ENCODE data around the gene ANP32A.

Gene ANP32A

GRCh38 chr15:68815598-68815997 lies 5.1 kb downstream of the ANP32A start:
- DNase-seq (ENCODE audit: low read depth), result no peak
- TF ChIP-seq, protein P1, sequence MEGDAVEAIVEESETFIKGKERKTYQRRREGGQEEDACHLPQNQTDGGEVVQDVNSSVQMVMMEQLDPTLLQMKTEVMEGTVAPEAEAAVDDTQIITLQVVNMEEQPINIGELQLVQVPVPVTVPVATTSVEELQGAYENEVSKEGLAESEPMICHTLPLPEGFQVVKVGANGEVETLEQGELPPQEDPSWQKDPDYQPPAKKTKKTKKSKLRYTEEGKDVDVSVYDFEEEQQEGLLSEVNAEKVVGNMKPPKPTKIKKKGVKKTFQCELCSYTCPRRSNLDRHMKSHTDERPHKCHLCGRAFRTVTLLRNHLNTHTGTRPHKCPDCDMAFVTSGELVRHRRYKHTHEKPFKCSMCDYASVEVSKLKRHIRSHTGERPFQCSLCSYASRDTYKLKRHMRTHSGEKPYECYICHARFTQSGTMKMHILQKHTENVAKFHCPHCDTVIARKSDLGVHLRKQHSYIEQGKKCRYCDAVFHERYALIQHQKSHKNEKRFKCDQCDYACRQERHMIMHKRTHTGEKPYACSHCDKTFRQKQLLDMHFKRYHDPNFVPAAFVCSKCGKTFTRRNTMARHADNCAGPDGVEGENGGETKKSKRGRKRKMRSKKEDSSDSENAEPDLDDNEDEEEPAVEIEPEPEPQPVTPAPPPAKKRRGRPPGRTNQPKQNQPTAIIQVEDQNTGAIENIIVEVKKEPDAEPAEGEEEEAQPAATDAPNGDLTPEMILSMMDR (conservative IDR thresholded peaks at IDR 0.05; ENCODE audit: low read depth, low read length), result no peak
- no peak overlapping the region for H3K4me3 ChIP-seq (ENCODE audit: low read length)

DNA sequence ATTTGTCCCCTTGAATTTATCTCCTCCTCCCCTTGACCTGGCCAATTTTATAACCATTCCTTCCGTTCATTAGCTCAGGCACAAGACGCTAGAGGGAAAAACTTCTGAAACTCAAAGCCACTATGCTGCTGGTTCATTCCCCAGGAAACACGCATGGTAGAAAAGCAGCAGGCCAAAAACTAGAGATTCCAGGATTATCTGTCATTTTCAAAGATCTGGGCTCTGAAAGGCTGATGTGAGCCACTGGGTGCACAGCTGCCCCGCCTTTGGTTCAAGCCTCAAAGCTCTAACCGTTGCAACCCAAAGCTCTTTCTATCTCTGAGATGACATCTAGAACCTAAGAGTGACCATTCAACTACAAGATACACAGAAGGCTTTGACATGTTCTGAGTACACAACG lies 6.1 kb downstream of the ANP32A start:
- TF ChIP-seq, protein P1 (conservative IDR thresholded peaks at IDR 0.05; ENCODE audit: low read depth, low read length), result no peak
- no peak for DNase-seq (ENCODE audit: low read depth)
- no peak overlapping the region for H3K4me3 ChIP-seq (ENCODE audit: low read length)

- no peak for DNase-seq (ENCODE audit: low read depth)
- TF ChIP-seq, protein P1 (conservative IDR thresholded peaks at IDR 0.05; ENCODE audit: low read depth, low read length), result no peak
Measured at GRCh38 chr15:68812597-68813431, 7.9 kb downstream of the ANP32A start.

GRCh38 chr15:68812069-68812468 lies 8.6 kb downstream of the ANP32A start:
- no peak for DNase-seq (ENCODE audit: low read depth)
- TF ChIP-seq, protein P1 (conservative IDR thresholded peaks at IDR 0.05; ENCODE audit: low read depth, low read length), result no peak
- H3K4me3 ChIP-seq (ENCODE audit: low read length), result no peak overlapping the region

More at GRCh38 chr15:68812597-68813431, 7.9 kb downstream of the ANP32A start:
- H3K4me3 ChIP-seq (ENCODE audit: low read length), result no peak overlapping the region

- TF ChIP-seq, protein P1 (conservative IDR thresholded peaks at IDR 0.05; ENCODE audit: low read depth, low read length), result no peak
- no peak for DNase-seq (ENCODE audit: low read depth)
- no peak overlapping the region for H3K4me3 ChIP-seq (ENCODE audit: low read length)
Measured at GRCh38 chr15:68809517-68809916, 11.2 kb downstream of the ANP32A start.

GRCh38 chr15:68808770-68809169 lies 11.9 kb downstream of the ANP32A start:
- no peak for DNase-seq (ENCODE audit: low read depth)
- TF ChIP-seq, protein P1 (conservative IDR thresholded peaks at IDR 0.05; ENCODE audit: low read depth, low read length), result no peak
- H3K4me3 ChIP-seq (ENCODE audit: low read length), result no peak overlapping the region

DNA sequence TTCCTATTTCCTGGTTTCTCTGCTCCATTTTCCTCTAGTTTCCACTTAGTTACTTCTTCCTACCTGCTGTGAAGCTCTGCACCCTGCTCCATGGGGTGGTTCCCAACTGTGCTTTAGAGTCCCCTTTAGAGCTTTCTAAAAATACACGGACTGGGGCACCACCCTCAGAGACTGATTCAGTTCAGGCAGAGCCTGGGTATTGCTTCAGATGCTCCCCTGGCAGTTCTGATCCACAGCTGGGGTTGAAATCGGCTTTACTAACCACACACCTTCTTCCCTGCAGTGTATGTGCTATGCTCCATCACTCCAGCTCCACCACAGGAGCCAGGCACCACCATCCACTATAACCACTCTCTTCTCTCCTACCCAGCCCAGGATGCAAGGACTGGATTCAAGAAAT lies 12.6 kb downstream of the ANP32A start:
- DNase-seq (ENCODE audit: low read depth), result no peak
- H3K4me3 ChIP-seq (ENCODE audit: low read length), result no peak overlapping the region
- TF ChIP-seq, protein P1 (conservative IDR thresholded peaks at IDR 0.05; ENCODE audit: low read depth, low read length), result no peak

Measured in retinal pigment epithelial cell (primary cell).